ENCODE data around the gene LGR6.
A peak's percentile ranks its signal among the peaks of the same experiment; 100 is the strongest.

The LGR6 gene

DNA sequence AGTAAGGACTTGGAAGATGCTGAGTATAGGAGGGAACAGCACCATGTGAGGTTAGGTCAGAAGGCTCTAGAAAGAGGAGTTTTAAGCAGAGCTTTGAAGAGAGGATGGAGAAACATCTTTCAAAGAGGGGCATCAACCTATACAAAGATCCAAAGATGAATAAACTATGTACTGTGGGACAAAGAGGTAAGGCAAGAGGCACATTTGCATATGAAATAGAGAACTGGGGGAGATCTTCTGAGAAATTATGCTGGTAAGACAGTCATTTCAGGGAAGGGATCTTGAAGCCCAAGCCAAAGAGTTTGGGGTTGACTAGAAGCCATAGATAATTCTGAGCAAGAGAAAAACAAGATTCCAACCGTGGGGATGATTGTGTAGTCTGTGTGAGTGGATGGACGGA is 70.0 kb downstream of the LGR6 start:
- no peak for DNase-seq (ENCODE audit: low read depth)
- TF ChIP-seq, protein P1, sequence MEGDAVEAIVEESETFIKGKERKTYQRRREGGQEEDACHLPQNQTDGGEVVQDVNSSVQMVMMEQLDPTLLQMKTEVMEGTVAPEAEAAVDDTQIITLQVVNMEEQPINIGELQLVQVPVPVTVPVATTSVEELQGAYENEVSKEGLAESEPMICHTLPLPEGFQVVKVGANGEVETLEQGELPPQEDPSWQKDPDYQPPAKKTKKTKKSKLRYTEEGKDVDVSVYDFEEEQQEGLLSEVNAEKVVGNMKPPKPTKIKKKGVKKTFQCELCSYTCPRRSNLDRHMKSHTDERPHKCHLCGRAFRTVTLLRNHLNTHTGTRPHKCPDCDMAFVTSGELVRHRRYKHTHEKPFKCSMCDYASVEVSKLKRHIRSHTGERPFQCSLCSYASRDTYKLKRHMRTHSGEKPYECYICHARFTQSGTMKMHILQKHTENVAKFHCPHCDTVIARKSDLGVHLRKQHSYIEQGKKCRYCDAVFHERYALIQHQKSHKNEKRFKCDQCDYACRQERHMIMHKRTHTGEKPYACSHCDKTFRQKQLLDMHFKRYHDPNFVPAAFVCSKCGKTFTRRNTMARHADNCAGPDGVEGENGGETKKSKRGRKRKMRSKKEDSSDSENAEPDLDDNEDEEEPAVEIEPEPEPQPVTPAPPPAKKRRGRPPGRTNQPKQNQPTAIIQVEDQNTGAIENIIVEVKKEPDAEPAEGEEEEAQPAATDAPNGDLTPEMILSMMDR (IDR thresholded peaks at IDR 0.05; ENCODE audit: low read depth, low read length, missing control alignments), result no peak
- in situ Hi-C loops (cut with HindIII; ENCODE audit: low sequenced_read_pairs), result no loop called here
- no peak overlapping the region for H3K4me3 ChIP-seq (ENCODE audit: low read depth, low read length)

DNA sequence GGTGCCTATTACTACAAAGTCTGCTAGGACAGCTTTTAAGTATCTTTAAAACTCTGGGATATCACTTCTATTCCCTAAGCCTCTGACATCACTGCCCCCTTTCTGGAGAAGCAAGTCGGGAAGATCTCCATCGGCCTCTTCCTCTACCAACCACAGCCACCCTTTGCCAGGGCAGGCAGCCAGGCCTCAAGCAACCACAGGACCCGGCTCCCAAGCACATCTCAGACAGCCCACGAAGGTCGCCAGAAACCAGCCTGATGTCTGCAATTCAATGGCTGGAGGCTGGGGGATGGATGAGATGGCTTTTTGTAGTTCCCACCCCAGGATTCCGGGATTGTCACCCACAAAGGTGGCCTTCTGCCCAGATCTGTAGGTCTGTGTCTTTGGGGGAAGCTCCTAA is 70.7 kb downstream of the LGR6 start:
- no peak overlapping the region for H3K4me3 ChIP-seq (ENCODE audit: low read depth, low read length)
- DNase-seq (ENCODE audit: low read depth), result peak; percentile 31
- TF ChIP-seq, protein P1 (IDR thresholded peaks at IDR 0.05; ENCODE audit: low read depth, low read length, missing control alignments), result no peak
- in situ Hi-C loops (cut with HindIII; ENCODE audit: low sequenced_read_pairs), result no loop called here

DNA sequence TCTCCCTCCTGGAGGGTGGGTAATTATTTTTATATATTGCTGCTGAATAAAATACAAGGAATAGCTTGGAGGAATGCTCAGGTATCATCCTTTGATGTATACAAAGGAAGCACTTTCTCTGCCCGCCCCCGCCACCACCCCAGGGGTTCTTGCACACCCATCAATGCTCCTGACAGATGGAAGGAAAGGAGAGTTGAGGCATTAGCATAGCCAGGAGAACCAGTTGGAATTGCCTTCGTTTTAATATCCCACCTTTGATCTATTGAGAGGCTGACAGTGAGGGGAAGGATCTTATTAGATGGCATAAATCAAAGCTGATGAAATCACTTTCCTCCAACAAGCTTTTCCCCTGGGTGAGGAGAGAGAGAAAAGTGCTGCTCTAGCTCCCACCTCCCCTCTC is 71.1 kb downstream of the LGR6 start:
- no peak for DNase-seq (ENCODE audit: low read depth)
- in situ Hi-C loops (cut with HindIII; ENCODE audit: low sequenced_read_pairs), result no loop called here
- no peak overlapping the region for H3K4me3 ChIP-seq (ENCODE audit: low read depth, low read length)
- TF ChIP-seq, protein P1 (IDR thresholded peaks at IDR 0.05; ENCODE audit: low read depth, low read length, missing control alignments), result no peak

DNA sequence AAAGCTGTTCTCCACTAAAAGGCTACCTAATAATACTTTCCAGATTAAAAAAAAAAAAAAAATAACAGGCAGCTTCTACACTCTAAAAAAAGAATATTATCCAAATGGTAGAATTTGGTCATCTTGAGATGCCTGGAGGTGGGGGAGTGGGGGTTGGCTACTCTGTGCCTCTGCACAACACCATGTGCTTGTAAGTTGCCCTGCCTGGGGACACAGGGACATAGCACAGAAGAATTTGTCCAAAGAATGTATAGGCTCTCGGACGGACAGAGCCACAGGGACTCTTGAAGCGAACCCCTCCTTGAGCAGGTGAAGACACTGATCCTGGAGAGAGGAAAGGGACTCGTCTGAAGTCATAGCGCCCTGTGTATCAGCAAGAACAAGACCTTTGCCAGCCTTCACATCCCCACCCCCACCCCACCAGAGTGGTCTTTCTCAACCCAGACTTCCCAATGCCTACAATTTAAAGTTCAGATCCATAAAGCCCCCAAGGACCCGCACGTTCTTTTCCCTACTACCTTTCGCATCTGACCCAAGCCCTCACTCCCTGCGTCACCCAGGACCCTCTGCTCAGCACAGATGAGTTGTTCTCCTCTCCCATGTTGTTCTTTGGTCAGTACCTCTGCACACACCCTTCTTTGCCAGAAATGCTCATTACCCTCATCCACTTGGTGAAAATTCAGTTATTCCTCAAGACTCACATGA is 72.6 kb downstream of the LGR6 start:
- TF ChIP-seq, protein P1 (IDR thresholded peaks at IDR 0.05; ENCODE audit: low read depth, low read length, missing control alignments), result no peak
- in situ Hi-C loops (cut with HindIII; ENCODE audit: low sequenced_read_pairs), result no loop called here
- DNase-seq (ENCODE audit: low read depth), result no peak
- H3K4me3 ChIP-seq (ENCODE audit: low read depth, low read length), result no peak overlapping the region

DNA sequence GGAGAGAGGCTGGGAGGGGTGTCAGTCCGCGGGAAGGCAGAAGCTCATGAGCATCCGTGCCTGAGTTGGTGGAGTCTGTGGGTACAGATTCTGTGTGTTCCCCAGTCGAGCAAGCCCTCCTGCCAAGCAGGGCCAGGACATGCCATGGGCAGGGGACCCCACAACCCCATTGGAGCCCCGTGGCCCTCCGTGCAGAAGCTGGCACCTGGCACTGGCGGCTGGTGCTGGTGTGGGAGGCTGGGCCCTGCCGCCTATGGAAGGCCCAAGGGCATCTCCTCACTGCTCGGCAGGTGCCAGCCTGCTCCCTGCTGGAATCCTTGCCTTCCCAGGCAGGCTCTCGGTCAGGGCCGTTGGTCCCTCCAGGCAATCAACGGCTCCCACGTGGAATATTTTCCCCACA is 74.4 kb downstream of the LGR6 start:
- no peak for DNase-seq (ENCODE audit: low read depth)
- H3K4me3 ChIP-seq (ENCODE audit: low read depth, low read length), result no peak overlapping the region
- in situ Hi-C loops (cut with HindIII; ENCODE audit: low sequenced_read_pairs), result no loop called here
- TF ChIP-seq, protein P1 (IDR thresholded peaks at IDR 0.05; ENCODE audit: low read depth, low read length, missing control alignments), result no peak

DNA sequence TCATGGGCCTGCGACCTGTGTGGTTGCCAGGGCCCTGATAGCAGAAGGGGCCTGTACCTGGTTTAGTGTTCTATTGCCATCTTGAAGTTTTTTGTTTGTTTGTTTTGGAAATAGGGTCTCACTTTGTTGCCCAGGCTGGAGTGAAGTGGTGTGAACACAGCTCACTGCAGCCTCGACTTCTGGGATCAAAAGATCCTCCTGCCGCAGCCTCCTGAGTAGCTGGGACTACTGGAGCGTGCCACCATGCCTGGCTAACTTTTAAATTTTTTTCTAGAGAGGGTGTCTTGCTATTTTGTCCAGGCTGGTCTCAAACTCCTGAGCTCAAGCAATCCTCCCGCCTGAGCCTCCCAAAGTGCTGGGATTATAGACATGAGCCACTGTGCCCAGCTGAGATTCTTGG is 75.2 kb downstream of the LGR6 start:
- no peak overlapping the region for H3K4me3 ChIP-seq (ENCODE audit: low read depth, low read length)
- in situ Hi-C loops (cut with HindIII; ENCODE audit: low sequenced_read_pairs), result no loop called here
- no peak for DNase-seq (ENCODE audit: low read depth)
- TF ChIP-seq, protein P1 (IDR thresholded peaks at IDR 0.05; ENCODE audit: low read depth, low read length, missing control alignments), result no peak
